GM19035 (cell line): ENCODE data around the gene IL1RAP.
"Not testable (repeated sequence)": the region's sequence is repeated elsewhere in the genome, so short reads cannot be mapped to it uniquely, and the experiment has no call there.

Experiments
- ATAC-seq: cut with Tn5 transposase; IDR thresholded peaks from one replicate; pipeline ENCODE4 v1.9.1; 2021; ENCODE audit not compliant: unreplicated experiment

IL1RAP gene

GRCh38 chr3:190505381-190506003, 8.4 kb upstream of the IL1RAP start:
- ATAC-seq, result no peak

- no peak for ATAC-seq
These were observed 7.6 kb upstream of the IL1RAP start for GRCh38 chr3:190506271-190506670.

GRCh38 chr3:190512666-190513065, 1.2 kb upstream of the IL1RAP start:
- ATAC-seq, result no peak

- no peak for ATAC-seq
These were observed 698 bp downstream of the IL1RAP start for GRCh38 chr3:190514413-190515153.

GRCh38 chr3:190516416-190516815, 2.5 kb downstream of the IL1RAP start:
- no peak for ATAC-seq

DNA sequence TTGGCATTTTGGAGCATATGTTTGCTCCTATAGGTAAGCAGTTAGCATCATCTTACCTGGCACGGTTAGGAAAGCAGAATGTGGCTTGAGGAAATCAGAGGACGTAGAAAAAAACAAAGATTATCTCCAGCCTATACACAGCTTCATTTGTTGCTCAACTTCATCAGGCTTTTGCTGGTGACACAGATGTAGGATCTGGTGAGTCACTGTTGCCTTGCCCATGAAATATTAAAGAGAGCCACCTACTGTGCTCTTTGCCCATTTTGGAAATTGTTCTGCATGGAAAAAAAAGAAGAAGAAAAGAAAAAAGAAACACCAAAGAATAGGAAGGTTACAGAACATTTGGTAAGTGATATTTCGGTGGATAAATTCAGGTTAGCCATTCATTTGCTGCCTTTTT, 3.8 kb downstream of the IL1RAP start:
- no peak for ATAC-seq

DNA sequence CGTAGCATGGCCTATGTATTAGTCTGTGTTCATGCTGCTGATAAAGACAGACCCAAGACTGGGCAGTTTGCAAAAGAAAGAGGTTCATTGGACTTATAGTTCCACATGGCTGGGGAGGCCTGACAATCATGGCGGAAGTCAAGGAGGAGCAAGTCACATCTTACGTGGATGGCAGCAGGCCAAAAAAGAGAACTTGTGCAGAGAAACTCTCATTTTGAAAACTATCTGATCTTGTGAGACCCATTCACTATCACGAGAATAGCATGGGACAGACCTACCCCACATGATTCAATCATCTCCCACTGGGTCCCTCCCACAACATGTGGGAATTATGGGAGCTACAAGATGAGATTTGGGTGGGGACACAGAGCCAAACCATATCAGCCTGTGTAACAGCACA, 4.6 kb downstream of the IL1RAP start:
- ATAC-seq, result not testable (repeated sequence)

DNA sequence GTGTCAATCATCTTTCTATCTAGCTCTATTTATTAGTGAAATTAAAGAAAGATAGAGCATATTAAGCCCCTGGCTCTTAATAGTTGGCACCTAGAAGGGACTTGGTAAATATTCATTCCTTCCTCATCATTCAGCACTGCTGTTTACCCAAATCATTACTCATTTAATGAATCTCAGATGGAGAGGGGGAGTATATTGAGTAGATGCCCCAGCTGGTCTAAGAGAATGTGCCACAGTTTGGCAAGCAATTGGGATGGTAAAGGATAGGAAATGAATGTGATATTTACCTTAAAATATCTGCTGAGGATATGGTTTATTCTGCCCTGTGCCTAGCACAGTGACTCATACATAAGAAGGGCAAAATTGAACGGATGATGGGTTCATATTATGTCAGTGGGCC, 6.0 kb downstream of the IL1RAP start:
- no peak for ATAC-seq

DNA sequence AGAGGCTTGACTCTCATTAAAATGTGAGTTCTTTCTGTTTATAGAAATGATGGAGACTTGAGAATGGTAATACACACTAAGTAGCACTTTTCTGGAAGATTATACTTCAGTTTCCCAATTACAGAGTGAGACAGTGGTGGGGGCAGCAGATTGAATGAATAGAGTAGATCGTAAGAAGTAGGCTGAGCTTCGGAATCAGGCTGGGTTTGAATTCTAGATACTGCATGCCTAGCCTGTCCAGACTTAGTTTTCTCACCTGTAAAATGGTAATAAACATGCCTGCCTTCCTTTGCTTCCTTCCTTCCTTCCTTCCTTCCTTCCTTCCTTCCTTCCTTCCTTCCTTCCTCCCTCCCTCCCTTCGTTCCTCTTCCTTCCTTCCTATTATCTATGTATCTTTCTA, 8.1 kb downstream of the IL1RAP start:
- no peak for ATAC-seq

DNA sequence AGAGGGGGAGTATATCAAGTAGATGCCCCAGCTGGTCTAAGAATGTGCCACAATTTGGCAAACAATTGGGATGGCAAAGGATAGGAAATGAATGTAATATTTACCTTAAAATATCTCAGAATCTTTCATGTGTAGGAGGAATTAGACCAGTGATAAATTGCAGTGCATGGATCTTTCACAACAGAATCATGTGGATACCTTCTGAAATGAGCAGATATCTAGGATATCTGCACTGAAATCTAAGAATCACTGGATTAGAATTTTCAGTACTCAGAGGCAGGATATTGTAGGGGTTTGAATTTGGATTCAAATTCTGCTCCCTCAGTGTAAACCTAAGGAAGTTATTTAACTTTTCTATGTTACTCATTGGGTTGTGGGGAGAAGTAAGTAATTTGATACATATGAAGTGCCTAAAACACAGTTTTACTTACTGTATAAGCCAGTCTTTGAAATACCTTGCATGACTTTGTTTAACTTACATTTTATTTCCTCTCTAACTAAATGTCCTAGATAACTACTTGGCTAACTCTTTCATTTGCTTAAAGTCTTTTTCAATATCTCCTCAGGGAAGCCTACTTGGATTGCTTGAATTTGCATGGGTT, 8.8 kb downstream of the IL1RAP start:
- ATAC-seq, result no peak

- ATAC-seq, result no peak
These were observed 11.1 kb downstream of the IL1RAP start for GRCh38 chr3:190524942-190525341.

- no peak for ATAC-seq
These were observed 11.7 kb downstream of the IL1RAP start for GRCh38 chr3:190525634-190526033.

DNA sequence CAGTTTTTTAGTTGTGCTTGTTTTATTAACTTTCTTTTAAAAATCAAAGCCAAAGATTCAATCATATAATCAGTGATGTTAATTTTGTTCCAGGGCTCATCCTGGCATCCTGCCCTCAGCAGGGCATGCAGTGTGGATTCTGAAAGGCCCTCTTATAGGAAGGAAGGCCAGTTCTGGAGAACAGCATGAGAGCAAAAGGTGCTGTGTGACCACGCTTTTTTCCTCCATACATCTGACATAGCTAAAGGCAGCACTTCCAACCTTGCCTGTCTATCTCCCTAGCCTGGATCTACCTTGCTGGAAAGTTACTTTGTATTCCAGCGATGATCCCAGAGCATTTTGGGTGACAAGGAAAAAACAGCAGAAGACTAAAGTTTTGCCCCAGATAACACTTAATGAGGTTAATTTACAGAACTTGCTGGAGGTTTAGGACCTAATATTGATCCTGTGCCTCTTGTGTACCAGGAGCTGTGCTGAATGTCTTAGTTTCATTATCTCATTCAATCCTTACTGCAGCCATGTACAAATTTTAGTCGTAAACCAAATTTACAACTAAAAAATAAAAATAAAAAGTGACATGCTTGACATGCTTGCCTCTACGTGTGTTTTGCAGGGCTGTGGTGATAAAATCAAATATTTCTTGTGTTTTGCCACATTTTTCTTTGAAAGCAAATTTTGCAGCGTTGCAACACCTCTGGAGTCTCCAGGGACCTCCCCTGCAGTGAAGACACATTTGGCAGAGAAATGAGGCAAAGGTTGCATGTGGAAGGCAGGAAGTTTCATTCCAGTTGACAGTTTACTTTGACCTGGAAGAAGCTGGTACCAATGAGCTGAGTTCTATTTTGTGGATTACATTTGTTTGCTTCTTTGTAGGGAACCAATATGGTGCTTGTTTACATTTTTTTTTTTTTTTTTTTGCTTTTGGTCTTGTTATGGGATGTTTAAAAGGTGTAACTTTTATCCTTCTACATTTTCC, 13.2 kb downstream of the IL1RAP start:
- no peak for ATAC-seq

DNA sequence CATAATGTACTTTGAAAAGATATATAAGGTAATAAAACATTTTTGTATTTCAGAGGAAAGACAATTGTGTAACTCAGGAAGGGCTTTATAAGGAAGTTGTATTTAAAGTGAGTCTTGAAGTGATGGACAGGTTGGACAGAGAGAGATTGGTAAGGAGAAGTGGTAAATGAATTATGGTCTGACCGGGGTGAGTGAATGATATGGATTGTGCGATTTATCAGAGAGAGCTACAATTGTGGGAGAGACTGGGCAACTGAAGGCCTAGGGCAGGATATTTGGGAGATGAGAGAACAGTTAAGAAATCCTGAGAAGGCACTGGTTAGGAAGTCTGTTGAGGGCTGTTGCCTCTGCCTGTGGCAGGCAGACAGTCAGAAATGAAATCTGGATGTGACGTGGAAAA, 14.8 kb downstream of the IL1RAP start:
- no peak for ATAC-seq

GRCh38 chr3:190531406-190531805, 17.5 kb downstream of the IL1RAP start:
- no peak for ATAC-seq

- ATAC-seq, result no peak
These were observed 18.9 kb downstream of the IL1RAP start for GRCh38 chr3:190532731-190533203.

DNA sequence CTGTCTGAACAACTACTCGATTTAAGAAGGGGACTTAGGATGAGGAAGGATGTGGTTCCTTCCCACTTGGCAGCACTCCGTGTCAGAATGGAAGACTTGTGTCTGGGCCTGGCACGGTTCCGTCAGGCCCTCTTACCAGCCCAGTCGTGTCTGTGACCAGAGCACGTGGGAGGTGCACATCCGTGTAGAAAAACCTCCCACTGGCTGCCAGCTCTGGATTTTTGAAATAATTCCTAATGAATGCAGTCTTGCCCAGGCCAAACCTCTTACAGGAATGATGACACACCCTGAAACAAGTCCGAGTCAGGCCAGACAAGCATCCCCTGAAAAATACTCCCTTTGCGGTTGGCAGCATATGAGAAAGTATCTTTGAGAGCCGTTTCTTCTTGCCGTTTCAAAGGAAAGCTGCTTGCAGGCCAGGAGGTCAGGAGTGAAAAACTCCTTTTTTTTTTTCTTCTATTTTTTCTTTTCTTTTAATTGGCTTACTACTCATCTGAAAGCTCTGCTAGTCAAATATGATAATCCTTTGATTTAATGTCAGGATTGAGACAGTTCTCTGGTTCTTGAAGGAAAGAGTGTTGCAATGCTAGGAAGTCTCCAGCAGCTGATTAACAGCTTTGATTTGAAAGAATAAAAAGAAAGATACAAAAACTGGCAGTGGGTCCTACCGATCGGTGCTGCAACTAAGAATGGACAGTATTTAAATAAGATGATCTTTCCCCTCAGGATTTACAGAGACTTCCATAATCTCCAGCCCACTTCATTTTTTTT, 19.8 kb downstream of the IL1RAP start:
- ATAC-seq, result no peak

DNA sequence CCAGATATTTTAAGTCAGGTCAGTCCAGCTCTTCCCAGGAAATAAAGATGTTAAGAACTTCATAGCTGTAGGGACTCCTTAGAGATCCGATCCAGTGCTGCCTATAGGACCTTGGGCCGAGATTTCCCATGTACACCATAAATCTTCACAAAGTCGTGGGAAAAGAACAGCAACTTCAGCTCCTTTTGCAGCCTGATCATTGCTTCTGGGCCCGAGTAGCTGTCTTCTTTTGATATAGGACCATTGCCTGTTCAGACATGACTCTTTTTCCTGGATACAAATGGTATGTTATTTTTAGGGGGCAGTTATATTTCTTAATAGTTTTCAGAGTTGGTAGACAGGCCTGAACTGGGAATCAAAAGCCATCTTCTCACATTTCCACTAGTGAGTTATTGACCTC, 20.5 kb downstream of the IL1RAP start:
- ATAC-seq, result no peak

DNA sequence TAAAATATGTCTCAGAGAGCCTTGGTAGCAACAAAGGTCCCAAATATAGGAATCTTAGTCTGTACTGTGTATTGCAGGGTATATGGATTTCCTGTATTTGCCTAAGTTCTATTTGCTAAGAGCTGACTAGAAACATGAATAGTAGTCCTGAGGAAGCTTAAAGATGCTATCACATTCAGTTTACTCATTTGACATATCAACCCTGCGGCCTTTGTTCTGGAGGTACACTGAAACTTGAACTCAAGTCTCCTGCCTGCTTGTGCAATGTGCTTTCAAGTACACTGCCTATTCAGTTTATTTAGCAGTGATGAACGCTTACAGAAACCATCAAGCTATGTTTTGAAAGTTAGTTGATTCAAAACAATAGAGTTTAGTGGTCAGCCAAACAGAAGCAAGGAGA, 21.1 kb downstream of the IL1RAP start:
- no peak for ATAC-seq

- ATAC-seq, result no peak
These were observed 23.3 kb downstream of the IL1RAP start for GRCh38 chr3:190537146-190537545.
